Stimulated activated CD8-positive, alpha-beta memory T cell treated with anti-CD3 and anti-CD28 coated beads, Interleukin-15, amount 100 ng/mL, for 1 hour (primary cell): ENCODE results near the gene OSBPL8.
"Not testable (repeated sequence)": the region's sequence is repeated elsewhere in the genome, so short reads cannot be mapped to it uniquely, and the experiment has no call there.

ENCODE experiments used
- DNase-seq: peaks from one replicate; pipeline ENCODE4 v3.0.0-alpha.2; 2020; ENCODE audit warnings: low read depth

The OSBPL8 gene

DNA sequence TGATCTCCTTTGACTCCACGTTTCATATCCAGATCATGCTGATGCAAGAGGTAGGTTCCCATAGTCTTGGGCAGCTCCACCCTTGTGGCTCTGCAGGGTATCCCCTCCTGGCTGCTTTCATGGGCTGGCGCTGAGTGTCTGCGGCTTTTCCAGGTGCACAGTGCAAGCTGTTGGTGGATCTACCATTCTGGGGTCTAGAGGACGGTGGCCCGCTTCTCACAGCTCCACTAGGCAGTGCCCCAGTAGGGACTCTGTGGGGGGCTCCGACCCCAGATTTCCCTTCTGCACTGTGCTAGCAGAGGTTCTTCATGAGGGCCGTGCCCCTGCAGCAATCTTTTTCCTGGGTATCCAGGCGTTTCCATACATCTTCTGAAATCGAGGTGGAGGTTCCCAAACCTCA, 199.3 kb downstream of the OSBPL8 start:
- no peak for DNase-seq

DNA sequence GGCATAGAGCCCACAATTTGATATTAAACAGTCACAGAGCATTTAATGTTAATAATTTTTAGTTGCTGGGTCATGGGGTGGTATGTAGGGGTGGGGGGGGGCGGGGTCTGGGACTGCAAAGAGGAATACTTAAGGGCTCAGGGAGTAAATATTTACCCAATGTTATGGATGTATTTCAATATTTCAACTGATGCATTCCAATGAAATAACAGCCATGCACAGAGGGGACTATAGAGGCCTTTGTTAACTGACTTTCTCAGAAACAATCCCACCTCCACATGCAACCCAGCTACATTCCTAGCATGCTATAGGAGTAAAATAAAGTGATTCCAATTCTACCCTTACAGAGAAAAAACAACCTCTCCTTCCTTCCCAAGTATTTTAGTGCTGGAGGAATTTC, 203.5 kb downstream of the OSBPL8 start:
- no peak for DNase-seq

- peak; percentile 67 for DNase-seq
Measured at GRCh38 chr12:76348079-76348901, 211.3 kb downstream of the OSBPL8 start, which contains the start of gene BBS10. Gene BBS10, minus strand, starts transcription at chr12:76348415. Its CDS starts 57 bp downstream, at chr12:76348358.

GRCh38 chr12:76346798-76347420, 212.7 kb downstream of the OSBPL8 start:
- no peak for DNase-seq

DNA sequence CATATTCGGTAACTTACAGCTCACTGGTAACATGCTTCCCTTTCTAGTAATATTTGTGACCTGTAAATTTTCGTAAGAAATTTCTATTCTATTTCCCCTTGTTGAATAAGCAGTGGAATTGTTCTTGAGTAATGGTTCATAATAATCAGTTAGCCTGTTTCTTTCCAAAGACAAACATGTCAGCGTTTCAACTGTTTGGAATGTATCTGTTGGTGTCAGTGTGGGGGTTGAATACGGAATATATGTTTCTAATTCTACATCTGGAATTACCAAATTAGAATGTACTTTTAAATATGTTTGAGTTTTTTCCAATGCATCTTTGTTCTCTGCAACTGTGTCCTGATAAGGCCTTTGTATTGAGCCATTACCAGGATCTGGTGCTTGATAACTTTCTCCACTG, 213.3 kb downstream of the OSBPL8 start:
- no peak for DNase-seq

GRCh38 chr12:76345569-76345968, 214.0 kb downstream of the OSBPL8 start:
- no peak for DNase-seq

DNA sequence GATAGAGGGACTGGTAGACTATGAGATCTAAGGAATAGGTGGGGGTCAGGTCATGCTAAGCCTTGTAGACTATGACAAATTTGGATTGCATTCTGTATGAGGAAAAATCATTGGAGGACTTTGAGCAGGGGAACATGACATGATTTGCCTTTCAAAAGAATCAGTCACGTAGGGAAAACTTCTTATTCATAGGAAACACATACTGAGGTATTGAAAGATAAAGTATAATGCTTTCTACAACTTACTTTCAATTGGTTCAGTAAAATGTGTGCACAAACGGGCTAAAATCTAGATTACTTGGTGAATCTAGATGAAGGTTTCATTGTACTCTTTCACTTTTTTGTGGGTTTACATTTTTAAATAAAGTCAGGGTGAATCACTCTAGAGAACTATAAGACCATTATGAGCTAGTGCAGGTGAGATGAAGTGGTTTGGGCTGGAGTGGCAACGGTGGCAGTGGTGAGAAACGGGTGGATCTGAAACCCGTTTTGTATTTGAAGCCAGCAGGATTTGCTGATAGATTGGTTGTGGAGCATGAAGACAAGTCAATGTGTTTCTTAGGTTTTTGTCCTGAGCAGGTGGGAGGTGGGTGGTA, 218.0 kb downstream of the OSBPL8 start:
- DNase-seq: no peak

DNA sequence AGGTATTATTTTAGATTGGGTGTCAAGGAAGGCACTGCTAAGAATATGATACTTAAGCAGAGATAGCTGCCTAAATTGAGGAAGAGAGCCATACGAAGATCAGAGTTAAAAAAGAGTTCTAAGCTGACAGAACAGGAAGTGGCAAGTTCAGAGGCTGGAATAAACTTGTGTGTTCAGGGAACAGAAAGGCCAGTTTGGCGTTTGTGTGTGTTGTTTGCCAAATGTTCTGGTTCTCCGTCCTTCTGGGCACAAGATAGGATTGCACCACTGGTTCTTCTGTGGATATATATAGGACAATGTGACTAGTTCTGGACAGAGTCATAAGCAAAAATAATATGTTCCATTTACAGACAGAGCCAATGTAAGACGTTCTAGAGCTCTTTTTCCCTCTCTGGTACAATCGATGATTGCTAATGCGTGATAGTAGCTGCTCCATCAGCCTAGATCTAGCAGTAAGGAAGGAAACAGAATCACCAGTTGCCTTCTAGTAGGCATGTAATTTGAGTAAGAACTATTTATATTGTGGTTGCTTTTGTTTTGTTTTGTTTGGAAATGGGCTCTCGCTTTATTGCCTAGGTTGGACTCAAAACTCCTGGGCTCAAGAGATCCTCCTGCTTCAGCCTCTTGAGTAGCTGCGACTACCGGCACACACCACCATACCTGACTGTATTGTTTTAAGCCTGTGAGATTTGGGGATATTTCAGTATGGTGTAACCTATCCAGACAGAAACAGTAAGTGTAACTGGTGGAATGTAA, 218.7 kb downstream of the OSBPL8 start:
- DNase-seq: no peak

- DNase-seq: no peak
Measured at GRCh38 chr12:76337583-76337982, 222.0 kb downstream of the OSBPL8 start.

- no peak for DNase-seq
Measured at GRCh38 chr12:76332606-76333005, 227.0 kb downstream of the OSBPL8 start.

GRCh38 chr12:76329606-76330005, 230.0 kb downstream of the OSBPL8 start:
- DNase-seq: no peak

- no peak for DNase-seq
Measured at GRCh38 chr12:76329159-76329558, 230.4 kb downstream of the OSBPL8 start.

- not testable (repeated sequence) for DNase-seq
Measured at GRCh38 chr12:76319595-76320319, 239.8 kb downstream of the OSBPL8 start.

DNA sequence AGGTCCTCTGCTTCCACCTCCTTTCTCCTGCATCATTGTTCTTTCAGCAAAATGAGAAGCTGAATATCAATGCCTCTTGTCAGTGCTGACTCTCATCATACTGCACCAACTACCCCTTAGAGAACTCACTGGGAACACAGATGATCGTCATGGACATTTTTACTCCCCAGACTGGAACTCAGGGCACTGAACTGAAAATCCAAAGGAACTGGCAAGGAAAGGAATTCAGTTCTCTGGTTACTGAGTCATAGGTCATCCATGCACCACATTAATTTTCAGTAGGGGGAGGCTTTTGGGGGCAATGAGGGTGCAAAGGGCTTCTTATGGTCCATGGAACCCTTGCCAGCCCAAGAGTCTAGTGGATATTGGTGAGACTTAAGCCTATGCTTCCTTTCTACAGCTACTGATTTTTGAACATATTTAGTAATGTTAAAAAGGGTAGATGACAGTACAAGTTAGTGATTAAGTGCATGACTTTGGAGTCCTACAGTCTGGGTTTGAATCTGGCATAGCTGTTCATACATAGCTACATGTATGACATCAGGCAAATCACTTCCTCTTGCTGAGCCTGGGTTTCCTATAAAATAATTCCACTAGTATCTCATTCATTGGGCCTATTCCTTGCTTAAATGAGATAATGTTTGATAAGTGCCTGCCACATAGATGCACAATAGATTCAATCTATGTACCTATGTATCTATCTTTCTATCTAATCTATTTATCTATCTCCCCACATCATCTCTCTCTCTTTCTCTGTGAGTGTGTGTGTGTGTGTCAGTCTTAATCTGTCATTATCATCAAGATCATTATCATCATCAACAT, 240.6 kb downstream of the OSBPL8 start:
- DNase-seq: no peak

DNA sequence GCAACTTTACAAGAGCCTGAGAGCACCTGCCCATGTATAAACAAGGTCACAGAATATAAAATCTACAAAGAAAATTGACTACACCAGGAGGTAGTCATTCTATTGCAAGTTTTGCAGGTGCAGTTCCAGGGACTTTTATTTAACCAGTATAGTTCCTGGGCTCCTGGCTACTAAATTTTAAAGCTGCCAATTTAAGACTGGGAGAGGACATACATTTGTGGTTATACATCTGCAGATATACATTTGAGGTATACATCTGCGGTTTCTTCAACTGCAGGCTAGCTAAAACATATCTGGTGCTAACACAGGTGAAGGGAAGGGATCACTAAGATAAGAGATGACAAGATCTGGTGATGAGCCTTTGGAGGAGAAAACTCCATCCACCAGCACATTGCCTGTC, 241.6 kb downstream of the OSBPL8 start:
- no peak for DNase-seq

GRCh38 chr12:76316468-76316867, 243.1 kb downstream of the OSBPL8 start:
- no peak for DNase-seq

DNA sequence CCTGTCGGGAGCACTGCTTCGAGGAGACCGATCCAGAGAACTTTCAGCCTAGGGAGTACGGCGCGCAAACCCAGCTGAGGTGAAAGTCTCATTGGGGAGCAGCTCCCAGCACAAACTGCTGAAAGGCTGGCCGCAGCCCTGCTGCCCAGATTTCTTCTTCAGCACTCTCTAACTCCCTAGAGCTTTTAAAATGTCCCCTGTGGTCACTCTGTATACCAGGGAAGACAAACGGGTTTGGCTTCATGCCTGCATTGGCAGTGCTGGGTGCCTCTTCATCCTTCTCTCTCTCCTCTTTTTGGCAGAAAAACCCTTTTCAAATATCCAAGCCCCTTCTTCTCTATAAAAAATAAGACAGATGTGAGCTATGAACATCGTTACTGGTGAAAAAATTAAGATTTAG, 246.3 kb downstream of the OSBPL8 start:
- no peak for DNase-seq

- no peak for DNase-seq
Measured at GRCh38 chr12:76312315-76312714, 247.3 kb downstream of the OSBPL8 start.

GRCh38 chr12:76311796-76312195, 247.8 kb downstream of the OSBPL8 start:
- no peak for DNase-seq

DNA sequence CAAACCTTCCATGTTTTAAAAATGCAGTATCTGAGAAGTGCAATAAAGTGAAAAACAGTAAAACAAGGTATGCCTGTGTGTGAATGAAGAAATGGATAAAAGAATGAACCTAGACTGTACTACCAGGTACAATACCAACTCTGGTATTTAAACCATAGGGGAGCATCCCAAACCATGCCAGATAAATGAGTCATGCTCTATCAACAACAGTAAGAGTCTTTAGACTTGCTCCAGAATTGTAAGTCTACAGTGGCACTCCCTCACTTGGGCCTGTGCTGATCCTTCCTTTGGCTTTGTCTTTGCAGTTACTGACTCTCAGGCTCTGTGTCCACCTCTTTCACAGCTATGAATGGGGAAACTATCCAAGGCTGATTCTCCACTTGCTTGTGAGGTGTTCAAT, 249.5 kb downstream of the OSBPL8 start:
- DNase-seq: no peak

GRCh38 chr12:76308866-76309265, 250.7 kb downstream of the OSBPL8 start:
- DNase-seq: no peak
